ENCODE results near the gene ERP27. TPM values are rescaled to one million over a fixed set of nuclear protein-coding genes. Genes with fewer than 3 reads are reported as not detected.

ERP27 gene
- total and polyA plus RNA-seq, 2 donors from 2014 or later: 11.0 to 35.3 TPM

DNA sequence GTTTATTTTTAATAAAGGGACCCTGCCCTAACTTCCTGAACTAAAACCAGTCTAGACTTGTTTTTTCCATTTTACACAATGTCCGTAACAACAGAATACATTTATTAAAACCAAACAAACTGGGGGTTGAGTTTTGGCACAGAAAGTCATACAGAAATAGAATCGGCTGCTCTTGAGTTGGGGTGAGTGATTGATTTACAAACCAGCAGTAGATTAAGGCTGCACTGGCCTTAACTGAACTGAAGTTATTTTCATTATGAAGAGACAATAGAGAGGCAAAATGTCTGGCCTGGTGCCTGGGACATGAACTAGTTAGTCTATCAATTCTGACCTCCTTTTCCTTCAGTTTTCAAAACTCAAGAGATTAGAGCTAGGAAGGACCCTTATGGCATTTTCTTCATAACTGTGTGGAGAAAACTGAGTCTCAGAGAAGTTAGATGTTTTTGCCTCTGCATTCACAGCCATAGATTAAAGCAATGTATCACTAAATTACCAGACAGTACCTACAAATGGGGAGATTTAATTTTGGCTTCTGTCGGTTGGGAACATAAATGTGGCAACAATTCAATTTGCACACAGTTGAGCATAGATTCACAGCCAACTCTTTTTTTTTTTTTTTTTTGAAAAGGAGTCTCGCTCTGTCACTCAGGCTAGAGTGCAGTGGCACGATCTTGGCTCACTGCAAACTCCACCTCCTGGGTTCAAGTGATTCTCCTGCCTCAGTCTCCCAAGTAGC lies 32.9 kb downstream of the ERP27 start:
- no peak for FAIRE-seq
- DNase-seq: peak in 1 of 5 donors; percentile 39
- Histone ChIP-seq H3K27ac (ENCODE audit: low read depth in 2 of 2, low read length in 2 of 2) (peak overlapping the region; percentile 36 to 87), H3K4me3 (ENCODE audit: low read length in 3 of 3) (peak overlapping the region in 1 of 3 donors; percentile 32), H3K27me3 (ENCODE audit: control insufficient read depth, insufficient read depth, low read length) (no peaks in the 10 kb centered on the region), H3K4me1 (ENCODE audit: control insufficient read depth in 2 of 3, insufficient read depth in 2 of 3, low read depth in 1 of 3, low read length in 3 of 3) (peaks cover 0 to 7% (median 0%) of the 10 kb centered on the region in 3 donors), H3K36me3 (ENCODE audit: control insufficient read depth in 2 of 3, insufficient read depth in 3 of 3, low read length in 3 of 3) (no peaks in the 10 kb centered on the region), H3K9me3 (ENCODE audit: control insufficient read depth in 2 of 3, insufficient read depth in 1 of 3, low read length in 3 of 3) (no peaks in the 10 kb centered on the region), H3K9ac (ENCODE audit: low read length in 3 of 3) (no peak overlapping the region)
- TF ChIP-seq, protein P1, sequence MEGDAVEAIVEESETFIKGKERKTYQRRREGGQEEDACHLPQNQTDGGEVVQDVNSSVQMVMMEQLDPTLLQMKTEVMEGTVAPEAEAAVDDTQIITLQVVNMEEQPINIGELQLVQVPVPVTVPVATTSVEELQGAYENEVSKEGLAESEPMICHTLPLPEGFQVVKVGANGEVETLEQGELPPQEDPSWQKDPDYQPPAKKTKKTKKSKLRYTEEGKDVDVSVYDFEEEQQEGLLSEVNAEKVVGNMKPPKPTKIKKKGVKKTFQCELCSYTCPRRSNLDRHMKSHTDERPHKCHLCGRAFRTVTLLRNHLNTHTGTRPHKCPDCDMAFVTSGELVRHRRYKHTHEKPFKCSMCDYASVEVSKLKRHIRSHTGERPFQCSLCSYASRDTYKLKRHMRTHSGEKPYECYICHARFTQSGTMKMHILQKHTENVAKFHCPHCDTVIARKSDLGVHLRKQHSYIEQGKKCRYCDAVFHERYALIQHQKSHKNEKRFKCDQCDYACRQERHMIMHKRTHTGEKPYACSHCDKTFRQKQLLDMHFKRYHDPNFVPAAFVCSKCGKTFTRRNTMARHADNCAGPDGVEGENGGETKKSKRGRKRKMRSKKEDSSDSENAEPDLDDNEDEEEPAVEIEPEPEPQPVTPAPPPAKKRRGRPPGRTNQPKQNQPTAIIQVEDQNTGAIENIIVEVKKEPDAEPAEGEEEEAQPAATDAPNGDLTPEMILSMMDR (IDR thresholded peaks at IDR 0.05; ENCODE audit: borderline replicate concordance, extremely low read depth, insufficient read depth): no peak
- intact Hi-C loops (cut with DNase I): no loop called here

DNA sequence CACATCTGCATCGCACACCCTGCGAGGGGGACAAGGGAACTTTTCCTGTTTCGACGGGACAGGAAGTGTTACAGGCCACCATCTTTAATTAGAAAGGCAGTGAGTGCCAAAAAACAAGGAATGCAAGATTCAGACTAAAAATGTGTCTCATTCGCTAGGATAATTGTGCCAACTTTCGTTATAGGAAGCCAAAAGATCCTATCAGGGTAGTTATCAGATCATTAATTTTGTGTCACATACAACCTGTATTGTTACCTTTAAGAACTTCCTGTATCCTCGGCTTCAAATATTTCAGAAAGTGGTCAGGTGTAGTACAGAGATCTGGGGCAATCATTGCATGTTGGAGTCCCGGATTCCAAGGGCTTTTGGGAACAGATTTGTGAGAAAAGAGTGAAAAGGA lies 33.5 kb downstream of the ERP27 start:
- Histone ChIP-seq H3K27me3 (ENCODE audit: control insufficient read depth, insufficient read depth, low read length) (no peaks in the 10 kb centered on the region), H3K36me3 (ENCODE audit: control insufficient read depth in 2 of 3, insufficient read depth in 3 of 3, low read length in 3 of 3) (no peaks in the 10 kb centered on the region), H3K27ac (ENCODE audit: low read depth in 2 of 2, low read length in 2 of 2) (peak overlapping the region; percentile 36 to 87), H3K9ac (ENCODE audit: low read length in 3 of 3) (no peak overlapping the region), H3K9me3 (ENCODE audit: control insufficient read depth in 2 of 3, insufficient read depth in 1 of 3, low read length in 3 of 3) (no peaks in the 10 kb centered on the region), H3K4me1 (ENCODE audit: control insufficient read depth in 2 of 3, insufficient read depth in 2 of 3, low read depth in 1 of 3, low read length in 3 of 3) (peaks cover 0 to 7% (median 0%) of the 10 kb centered on the region in 3 donors), H3K4me3 (ENCODE audit: low read length in 3 of 3) (peak overlapping the region in 1 of 3 donors; percentile 32)
- TF ChIP-seq, protein P1 (IDR thresholded peaks at IDR 0.05; ENCODE audit: borderline replicate concordance, extremely low read depth, insufficient read depth): no peak
- intact Hi-C loops (cut with DNase I): no loop called here
- no peak for DNase-seq
- FAIRE-seq: no peak

DNA sequence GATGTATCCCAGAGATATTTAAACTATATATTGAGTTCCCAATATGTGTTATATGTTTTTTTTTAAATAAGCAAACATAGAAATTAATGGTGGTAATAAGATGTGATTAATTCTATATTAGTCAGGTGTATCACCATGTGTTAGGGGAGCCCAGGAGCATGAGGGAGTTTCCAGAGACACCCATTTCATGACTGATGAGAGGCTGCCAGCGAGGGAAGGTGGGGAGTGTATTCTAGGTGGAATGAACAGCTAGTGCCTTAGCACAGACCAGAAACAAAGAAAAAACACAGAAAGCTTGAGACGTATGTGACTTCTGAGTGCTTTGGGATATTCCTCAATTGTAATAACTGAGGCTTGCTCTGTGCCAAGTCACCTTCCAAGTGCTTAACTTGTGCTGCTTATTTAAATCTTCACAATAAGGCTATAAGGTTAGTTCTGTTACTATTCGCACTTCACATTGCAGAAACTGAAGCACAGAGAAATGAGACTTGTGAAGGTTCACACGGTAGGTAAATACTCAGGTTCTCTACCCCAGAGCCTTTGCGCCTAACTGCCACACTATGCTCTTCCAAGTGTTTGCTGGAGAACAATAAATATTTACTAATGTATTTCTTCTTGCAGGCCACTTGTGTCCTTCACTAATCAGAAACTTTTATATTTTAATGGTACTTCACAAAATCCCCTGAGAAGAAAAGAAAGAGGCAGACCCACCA lies 34.8 kb downstream of the ERP27 start:
- TF ChIP-seq, protein P1 (IDR thresholded peaks at IDR 0.05; ENCODE audit: borderline replicate concordance, extremely low read depth, insufficient read depth): no peak
- Histone ChIP-seq H3K36me3 (ENCODE audit: control insufficient read depth in 2 of 3, insufficient read depth in 3 of 3, low read length in 3 of 3) (no peaks in the 10 kb centered on the region), H3K27ac (ENCODE audit: low read depth in 2 of 2, low read length in 2 of 2) (no peak overlapping the region), H3K9ac (ENCODE audit: low read length in 3 of 3) (no peak overlapping the region), H3K4me1 (ENCODE audit: control insufficient read depth in 2 of 3, insufficient read depth in 2 of 3, low read depth in 1 of 3, low read length in 3 of 3) (peaks cover 0 to 7% (median 0%) of the 10 kb centered on the region in 3 donors), H3K4me3 (ENCODE audit: low read length in 3 of 3) (no peak overlapping the region), H3K9me3 (ENCODE audit: control insufficient read depth in 2 of 3, insufficient read depth in 1 of 3, low read length in 3 of 3) (no peaks in the 10 kb centered on the region), H3K27me3 (ENCODE audit: control insufficient read depth, insufficient read depth, low read length) (no peaks in the 10 kb centered on the region)
- FAIRE-seq: no peak
- no peak for DNase-seq
- intact Hi-C loops (cut with DNase I): no loop called here
